ENCODE data around the gene GPR39. TPM values are rescaled to one million over a fixed set of nuclear protein-coding genes. Genes with fewer than 3 reads are reported as not detected.

The GPR39 gene
- total and polyA plus RNA-seq, 2 donors (not counting 3 experiments of a cell fraction or from before 2014, with no cell fraction given), result 0.03 to 0.20 TPM

GRCh38 chr2:132589111-132589830 is 172.7 kb downstream of the GPR39 start:
- Histone ChIP-seq H3K9me3 (replicated peaks; ENCODE audit: control insufficient read depth, insufficient read depth, low read length) (no peaks in the 10 kb centered on the region), H3K4me3 (replicated peaks in 1 of 3; ENCODE audit: insufficient read depth in 1 of 3, low read depth in 1 of 3, low read length in 3 of 3) (no peak overlapping the region), H4K20me1 (replicated peaks; ENCODE audit: control insufficient read depth, extremely low read depth, insufficient read depth, low read length) (no peaks in the 10 kb centered on the region), H3K9me1 (replicated peaks; ENCODE audit: control insufficient read depth, extremely low read depth, insufficient read depth, low read length) (no peaks in the 10 kb centered on the region), H3K27ac (ENCODE audit: insufficient read depth, low read depth, low read length) (no peak overlapping the region), H3K4me2 (ENCODE audit: insufficient read depth, low read length) (no peak overlapping the region), H3K9ac (replicated peaks; ENCODE audit: extremely low read depth, insufficient read depth, low read length) (no peak overlapping the region), H3K27me3 (ENCODE audit: control insufficient read depth in 2 of 2, insufficient read depth in 2 of 2, low read length in 2 of 2) (no peaks in the 10 kb centered on the region), H3K79me2 (ENCODE audit: control insufficient read depth, insufficient read depth, low read length) (no peaks in the 10 kb centered on the region), H3K36me3 (ENCODE audit: control insufficient read depth in 2 of 2, extremely low read depth in 1 of 2, insufficient read depth in 2 of 2, low read length in 2 of 2) (no peaks in the 10 kb centered on the region), H3K4me1 (ENCODE audit: control insufficient read depth, extremely low read depth, insufficient read depth, low read length) (no peaks in the 10 kb centered on the region), H2AFZ (ENCODE audit: low read depth, low read length) (no peak overlapping the region)
- no TSS peak for BruUV-seq (replicated peaks)
- FAIRE-seq, result no peak
- ChIA-PET POLR2A (no interaction called here), CTCF (no interaction called here)
- dilution Hi-C loops (cut with MboI; ENCODE audit: extremely low pct_ligation_motif_present, low sequenced_read_pairs), result no loop called here
- intact Hi-C loops (cut with micrococcal nuclease), result no loop called here
- TF ChIP-seq POLR2AphosphoS5 (IDR thresholded peaks at IDR 0.05; ENCODE audit: insufficient read depth, low read depth, low read length) (no peak), GATA2 (IDR thresholded peaks at IDR 0.05; ENCODE audit: insufficient read depth, insufficient read length, low read depth, low read length) (no peak), CTCF (IDR thresholded peaks at IDR 0.05; ENCODE audit: extremely low read depth in 1 of 2, insufficient read depth in 1 of 2, low read depth in 1 of 2, low read length in 2 of 2) (no peak), JUN (IDR thresholded peaks at IDR 0.05; ENCODE audit: borderline replicate concordance, insufficient read depth, insufficient read length, low read depth) (no peak), MAX (IDR thresholded peaks at IDR 0.05; ENCODE audit: insufficient read depth, insufficient read length) (no peak), POLR2A (IDR thresholded peaks at IDR 0.05; ENCODE audit: low read depth, low read length) (no peak), FOS (IDR thresholded peaks at IDR 0.05; ENCODE audit: borderline replicate concordance, insufficient read depth, low read length) (no peak)
- DNase-seq (ENCODE audit: low read depth, low spot score), result no peak
